Measurements from ENCODE around the gene LRRC23. TPM values are rescaled to one million over a fixed set of nuclear protein-coding genes. Genes with fewer than 3 reads are reported as not detected.

Gene LRRC23
- total RNA-seq, 4 donors from 2014 or later, result 8.3 to 12.9 (median 11.0) TPM

DNA sequence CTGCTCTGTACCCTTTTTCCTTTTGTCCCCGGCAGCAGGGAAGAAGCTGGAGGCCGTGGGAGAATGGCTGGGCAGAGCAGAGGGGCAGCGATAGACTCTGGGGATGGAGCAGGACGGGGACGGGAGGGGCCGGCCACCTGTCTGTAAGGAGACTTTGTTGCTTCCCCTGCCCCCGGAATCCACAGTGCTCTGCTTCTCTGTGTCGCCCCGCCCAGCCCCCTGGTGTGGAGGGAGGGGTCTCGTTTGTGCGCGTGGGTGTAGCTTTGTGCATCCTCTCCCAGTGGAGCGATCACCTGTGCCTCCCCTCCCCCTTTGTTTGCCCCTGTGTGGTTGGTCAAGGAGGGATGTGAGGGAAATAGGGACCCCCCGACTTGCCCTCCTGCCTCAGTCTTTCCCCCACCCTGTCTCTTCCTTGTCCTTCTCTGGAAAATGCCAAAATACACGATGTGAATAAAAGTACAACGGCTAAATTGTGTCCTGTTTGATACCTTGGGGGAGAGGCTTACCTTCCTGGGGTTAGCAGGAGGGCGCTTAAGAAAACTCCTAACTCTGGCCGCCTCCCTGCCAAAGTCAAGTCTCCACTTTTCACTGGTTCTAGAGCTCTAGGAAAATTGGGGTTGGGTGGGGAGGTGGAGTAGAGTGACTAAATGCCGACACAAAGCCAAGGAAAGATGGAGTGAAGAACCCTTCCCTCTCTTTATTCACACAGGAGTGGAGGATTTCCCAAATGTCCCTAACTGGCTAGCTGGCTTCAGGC, 38.3 kb upstream of the LRRC23 start:
- Histone ChIP-seq H3K4me1 (peaks cover 32 to 43% (median 41%) of the 10 kb centered on the region in 4 donors), H3K9me3 (no peaks in the 10 kb centered on the region), H3K27ac (replicated peaks in 1 of 4) (peak overlapping the region; percentile 98 to 99 (median 98)), H3K27me3 (no peaks in the 10 kb centered on the region), H3K4me3 (peak overlapping the region; percentile 80 to 97 (median 86)), H3K36me3 (peaks cover 31 to 72% (median 68%) of the 10 kb centered on the region in 4 donors)
- DNase-seq (ENCODE audit: extremely low spot score), result no peak
- TF ChIP-seq POLR2A (IDR thresholded peaks at IDR 0.05; ENCODE audit: low read depth) (no peak), EP300 (IDR thresholded peaks at IDR 0.05) (no peak), POLR2AphosphoS5 (IDR thresholded peaks at IDR 0.05) (no peak), CTCF (IDR thresholded peaks at IDR 0.05) (no peak)
- 80% methylated on average over 18 of the region's 19 CpGs for WGBS
- intact Hi-C loops (cut with DNase I), result no loop called here

DNA sequence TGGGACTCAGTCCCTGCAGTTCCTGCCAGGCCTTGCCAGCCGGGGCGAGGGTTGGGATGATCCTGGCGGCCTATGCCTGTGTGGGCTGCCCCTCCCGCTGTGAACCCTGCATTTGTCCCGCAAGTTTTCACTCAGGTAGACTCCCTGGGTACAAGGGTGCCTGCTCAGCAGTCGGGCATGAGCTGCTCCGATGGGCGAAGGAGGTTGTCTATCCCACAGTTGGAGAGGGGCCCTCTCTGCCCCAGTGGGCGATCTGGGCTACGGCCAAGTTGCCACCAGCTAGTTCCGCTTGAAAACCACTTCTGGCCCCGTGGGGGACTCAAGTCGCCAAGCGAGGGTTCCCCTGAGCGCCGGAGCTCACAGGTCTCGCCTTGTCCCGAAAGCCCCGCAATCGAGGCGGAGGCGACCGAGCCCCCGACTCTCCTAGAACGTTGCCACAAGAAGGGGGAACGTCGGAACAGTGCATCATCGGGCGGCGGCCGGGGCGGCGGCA, 37.7 kb upstream of the LRRC23 start:
- 1% methylated on average over 15 of the region's 33 CpGs for WGBS
- Histone ChIP-seq H3K36me3 (peaks cover 25 to 68% (median 65%) of the 10 kb centered on the region in 4 donors), H3K27ac (replicated peaks in 1 of 4) (peak overlapping the region; percentile 98 to 99 (median 98)), H3K9me3 (no peaks in the 10 kb centered on the region), H3K4me3 (peak overlapping the region; percentile 80 to 97 (median 86)), H3K4me1 (peaks cover 38 to 49% (median 47%) of the 10 kb centered on the region in 4 donors), H3K27me3 (no peaks in the 10 kb centered on the region)
- DNase-seq (ENCODE audit: extremely low spot score), result peak; percentile 94
- TF ChIP-seq CTCF (IDR thresholded peaks at IDR 0.05), result no peak
- TF ChIP-seq EP300 (IDR thresholded peaks at IDR 0.05), result no peak
- no peak for TF ChIP-seq POLR2AphosphoS5 (IDR thresholded peaks at IDR 0.05)
- TF ChIP-seq POLR2A (IDR thresholded peaks at IDR 0.05; ENCODE audit: low read depth), result no peak
- intact Hi-C loops (cut with DNase I), result no loop called here

DNA sequence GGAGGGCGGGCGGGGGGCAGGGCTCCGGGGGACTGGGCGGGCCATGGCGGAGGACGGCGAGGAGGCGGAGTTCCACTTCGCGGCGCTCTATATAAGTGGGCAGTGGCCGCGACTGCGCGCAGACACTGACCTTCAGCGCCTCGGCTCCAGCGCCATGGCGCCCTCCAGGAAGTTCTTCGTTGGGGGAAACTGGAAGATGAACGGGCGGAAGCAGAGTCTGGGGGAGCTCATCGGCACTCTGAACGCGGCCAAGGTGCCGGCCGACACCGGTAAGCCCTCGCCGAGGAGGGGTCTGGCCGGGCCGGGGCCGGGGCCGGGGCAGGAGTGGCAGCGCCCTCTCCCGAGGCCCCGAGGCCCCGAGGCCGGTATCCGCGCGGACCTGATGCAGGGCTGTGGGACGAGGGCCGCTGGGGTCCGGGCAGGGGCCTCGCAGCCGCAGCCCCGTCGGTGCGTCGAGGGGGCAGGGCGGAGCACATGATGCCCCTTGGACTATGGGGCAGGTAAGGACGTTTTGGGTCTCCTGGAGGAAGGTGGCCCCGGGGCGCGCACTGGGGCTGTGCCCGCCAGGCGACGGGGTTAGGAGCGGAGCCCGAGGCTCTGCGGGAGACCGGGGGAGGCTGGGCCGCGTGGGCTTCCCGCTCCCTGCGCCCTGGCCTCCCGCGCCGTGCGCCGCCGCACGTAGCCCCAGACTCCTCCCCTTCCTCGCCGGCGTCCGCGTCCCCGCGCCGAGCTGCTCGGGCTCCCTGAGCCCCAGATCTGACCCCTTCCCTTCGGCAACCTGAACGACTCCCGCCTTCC, 37.0 kb upstream of the LRRC23 start, which contains the start of gene TPI1:
TPI1 (plus strand) TSS at position 119 of the 798 bp plus-strand sequence; CDS start at position 155, 36 bp downstream.
- H3K27ac ChIP-seq (replicated peaks in 1 of 4), result peak within 1 kb of the TSS; percentile 98 to 99 (median 98)
- DNase-seq (ENCODE audit: extremely low spot score), result peak; percentile 98
- no peaks in the 10 kb centered on the region for H3K27me3 ChIP-seq
- intact Hi-C loops (cut with DNase I), result no loop called here
- peak within 1 kb of the TSS; percentile 80 to 97 (median 86) for H3K4me3 ChIP-seq
- WGBS, result 0% methylated on average over 16 of the region's 86 CpGs
- H3K4me1 ChIP-seq, result peaks cover 41 to 56% (median 51%) of the 10 kb centered on the region in 4 donors
- TF ChIP-seq POLR2AphosphoS5 (IDR thresholded peaks at IDR 0.05) (peak; percentile 94 to 99), POLR2A (IDR thresholded peaks at IDR 0.05; ENCODE audit: low read depth) (peak; percentile 96), CTCF (IDR thresholded peaks at IDR 0.05) (no peak), EP300 (IDR thresholded peaks at IDR 0.05) (no peak)
- peaks cover 21 to 62% (median 58%) of the 10 kb centered on the region in 4 donors for H3K36me3 ChIP-seq
- no peaks in the 10 kb centered on the region for H3K9me3 ChIP-seq

GRCh38 chr12:6868211-6869048, 36.2 kb upstream of the LRRC23 start:
- intact Hi-C loops (cut with DNase I), result no loop called here
- 6% methylated on average over 22 of the region's 22 CpGs for WGBS
- Histone ChIP-seq H3K4me1 (peaks cover 41 to 59% (median 51%) of the 10 kb centered on the region in 4 donors), H3K36me3 (peaks cover 21 to 53% (median 51%) of the 10 kb centered on the region in 4 donors), H3K27ac (replicated peaks in 1 of 4) (peak overlapping the region; percentile 98 to 99 (median 98)), H3K9me3 (no peaks in the 10 kb centered on the region), H3K27me3 (no peaks in the 10 kb centered on the region), H3K4me3 (peak overlapping the region; percentile 80 to 97 (median 86))
- no peak for DNase-seq (ENCODE audit: extremely low spot score)
- TF ChIP-seq CTCF (IDR thresholded peaks at IDR 0.05) (no peak), EP300 (IDR thresholded peaks at IDR 0.05) (no peak), POLR2AphosphoS5 (IDR thresholded peaks at IDR 0.05) (no peak), POLR2A (IDR thresholded peaks at IDR 0.05; ENCODE audit: low read depth) (no peak)
